GM19467 (cell line): Measurements from ENCODE around the gene HERC2.
"Not testable (repeated sequence)": the region's sequence is repeated elsewhere in the genome, so short reads cannot be mapped to it uniquely, and the experiment has no call there.

ENCODE experiments used
- ATAC-seq: cut with Tn5 transposase; IDR thresholded peaks from one replicate; pipeline ENCODE4 v1.9.1; 2021; ENCODE audit warnings: mild to moderate bottlenecking, moderate library complexity; ENCODE audit not compliant: unreplicated experiment

The HERC2 gene

GRCh38 chr15:28274635-28275034 is 47.3 kb downstream of the HERC2 start:
- ATAC-seq = no peak

- ATAC-seq = no peak
These were observed 47.9 kb downstream of the HERC2 start for GRCh38 chr15:28273873-28274610.

- ATAC-seq = no peak
These were observed 48.5 kb downstream of the HERC2 start for GRCh38 chr15:28273468-28273867.

GRCh38 chr15:28272587-28272986 is 49.4 kb downstream of the HERC2 start:
- no peak for ATAC-seq

- no peak for ATAC-seq
These were observed 50.2 kb downstream of the HERC2 start for GRCh38 chr15:28271697-28272260.

- ATAC-seq = no peak
These were observed 52.9 kb downstream of the HERC2 start for GRCh38 chr15:28269097-28269496.

GRCh38 chr15:28267727-28268126 is 54.3 kb downstream of the HERC2 start:
- ATAC-seq = no peak

GRCh38 chr15:28265334-28266019 is 56.5 kb downstream of the HERC2 start:
- no peak for ATAC-seq

GRCh38 chr15:28264166-28264565 is 57.8 kb downstream of the HERC2 start:
- ATAC-seq = no peak

- ATAC-seq = no peak
These were observed 59.5 kb downstream of the HERC2 start for GRCh38 chr15:28262438-28262837.

GRCh38 chr15:28260722-28261121 is 61.3 kb downstream of the HERC2 start:
- ATAC-seq = no peak

GRCh38 chr15:28260317-28260716 is 61.7 kb downstream of the HERC2 start:
- ATAC-seq = no peak

GRCh38 chr15:28255965-28256364 is 66.0 kb downstream of the HERC2 start:
- ATAC-seq = no peak

- no peak for ATAC-seq
These were observed 69.1 kb downstream of the HERC2 start for GRCh38 chr15:28252831-28253230.

GRCh38 chr15:28246605-28247004 is 75.4 kb downstream of the HERC2 start:
- no peak for ATAC-seq

GRCh38 chr15:28243901-28244300 is 78.1 kb downstream of the HERC2 start:
- ATAC-seq = no peak

GRCh38 chr15:28243399-28243798 is 78.6 kb downstream of the HERC2 start:
- ATAC-seq = no peak

GRCh38 chr15:28238296-28238695 is 83.7 kb downstream of the HERC2 start:
- ATAC-seq = not testable (repeated sequence)

GRCh38 chr15:28231743-28232142 is 90.2 kb downstream of the HERC2 start:
- ATAC-seq = not testable (repeated sequence)

- ATAC-seq = not testable (repeated sequence)
These were observed 90.6 kb downstream of the HERC2 start for GRCh38 chr15:28231336-28231735.

GRCh38 chr15:28228990-28229640 is 92.9 kb downstream of the HERC2 start:
- ATAC-seq = not testable (repeated sequence)

- no peak for ATAC-seq
These were observed 93.9 kb downstream of the HERC2 start for GRCh38 chr15:28228096-28228495.
